ENCODE data around the gene DNAJC8. TPM values are rescaled to one million over a fixed set of nuclear protein-coding genes. Genes with fewer than 3 reads are reported as not detected.

The DNAJC8 gene
- total RNA-seq, 4 donors from 2014 or later = 68.4 to 90.3 (median 80.5) TPM

GRCh38 chr1:28197682-28198415 lies 35.0 kb downstream of the DNAJC8 start:
- TF ChIP-seq POLR2AphosphoS5 (IDR thresholded peaks at IDR 0.05) (no peak), POLR2A (IDR thresholded peaks at IDR 0.05) (no peak), EP300 (IDR thresholded peaks at IDR 0.05) (no peak), CTCF (IDR thresholded peaks at IDR 0.05) (no peak)
- Histone ChIP-seq H3K9me3 (no peaks in the 10 kb centered on the region), H3K36me3 (peaks cover 0 to 57% of the 10 kb centered on the region in 2 donors), H3K4me3 (no peak overlapping the region), H3K4me1 (no peaks in the 10 kb centered on the region), H3K27ac (no peak overlapping the region), H3K27me3 (no peaks in the 10 kb centered on the region)
- WGBS, 2 donors (ENCODE audit: low coverage in 1 of 2) = 83 to 90% methylated on average over 4 to 10 of the region's 12 CpGs
- no peak for ATAC-seq

- Histone ChIP-seq H3K4me3 (no peak overlapping the region), H3K27ac (no peak overlapping the region), H3K27me3 (no peaks in the 10 kb centered on the region), H3K4me1 (no peaks in the 10 kb centered on the region), H3K36me3 (peaks cover 0 to 42% of the 10 kb centered on the region in 2 donors), H3K9me3 (no peaks in the 10 kb centered on the region)
- TF ChIP-seq EP300 (IDR thresholded peaks at IDR 0.05) = no peak
- no peak for TF ChIP-seq CTCF (IDR thresholded peaks at IDR 0.05)
- TF ChIP-seq POLR2A (IDR thresholded peaks at IDR 0.05) = no peak
- no peak for TF ChIP-seq POLR2AphosphoS5 (IDR thresholded peaks at IDR 0.05)
- WGBS, 2 donors (ENCODE audit: low coverage in 1 of 2) = 74% methylated on average over 3 of the region's 3 CpGs; no CpG with 5 or more reads in 1 of the 2 donors
- ATAC-seq = no peak
These were observed 36.5 kb downstream of the DNAJC8 start for GRCh38 chr1:28196330-28196729.

GRCh38 chr1:28195780-28196179 lies 37.0 kb downstream of the DNAJC8 start:
- peaks cover 0 to 36% of the 10 kb centered on the region in 2 donors for H3K36me3 ChIP-seq
- WGBS, 2 donors (ENCODE audit: low coverage in 1 of 2) = 89 to 100% methylated on average over 1 of the region's 1 CpG
- H3K27ac ChIP-seq = no peak overlapping the region
- no peaks in the 10 kb centered on the region for H3K4me1 ChIP-seq
- TF ChIP-seq CTCF (IDR thresholded peaks at IDR 0.05) (no peak), EP300 (IDR thresholded peaks at IDR 0.05) (no peak), POLR2AphosphoS5 (IDR thresholded peaks at IDR 0.05) (no peak), POLR2A (IDR thresholded peaks at IDR 0.05) (no peak)
- no peak overlapping the region for H3K4me3 ChIP-seq
- H3K27me3 ChIP-seq = no peaks in the 10 kb centered on the region
- no peak for ATAC-seq
- no peaks in the 10 kb centered on the region for H3K9me3 ChIP-seq

GRCh38 chr1:28194326-28195035 lies 38.3 kb downstream of the DNAJC8 start:
- 90 to 100% methylated on average over 2 to 3 of the region's 8 CpGs for WGBS, 2 donors (ENCODE audit: low coverage in 1 of 2)
- ATAC-seq = no peak

More at GRCh38 chr1:28194326-28195035, 38.3 kb downstream of the DNAJC8 start:
- TF ChIP-seq POLR2AphosphoS5 (IDR thresholded peaks at IDR 0.05) = no peak
- no peak for TF ChIP-seq POLR2A (IDR thresholded peaks at IDR 0.05)
- no peak for TF ChIP-seq EP300 (IDR thresholded peaks at IDR 0.05)
- TF ChIP-seq CTCF (IDR thresholded peaks at IDR 0.05) = no peak
- Histone ChIP-seq H3K27ac (no peak overlapping the region), H3K4me3 (no peak overlapping the region), H3K4me1 (no peaks in the 10 kb centered on the region), H3K36me3 (peaks cover 0 to 23% of the 10 kb centered on the region in 2 donors), H3K27me3 (no peaks in the 10 kb centered on the region), H3K9me3 (no peaks in the 10 kb centered on the region)
